Pancreas (tissue), 10 donors: ENCODE results near the gene TPSG1. TPM values are rescaled to one million over a fixed set of nuclear protein-coding genes. Genes with fewer than 3 reads are reported as not detected.

Experiments
- ATAC-seq, 4 donors: fragments of 200-7000 bp; cut with Tn5 transposase; one replicate each; pipeline versions ENCODE4 v1.8.0 to v1.9.1; 2020; ENCODE audit warnings: mild to moderate bottlenecking in 4 of 4, moderate library complexity in 4 of 4
- DNase-seq, 6 donors: peaks; one replicate each; pipeline ENCODE4 v3.0.0-alpha.2; 2020
- FAIRE-seq: peaks from 2 replicates; lab custom pipeline; 2012; peaks lifted over from hg19 to GRCh38; lab: Jason Lieb, UNC
- H3K27ac ChIP-seq, 4 donors: fragments of 200-600 bp; sonication (generic); 1 replicate in 3 of 4; 2 replicates in 1 of 4; pipeline versions ENCODE4 v1.5.0 to v1.8.0; 2020
- H3K27me3 ChIP-seq, 4 donors: fragments of 200-600 bp; one replicate each; pipeline ENCODE4 v1.8.0; 2021
- H3K36me3 ChIP-seq, 3 donors: fragments of 200-600 bp; sonication (generic) in 1 of 3; one replicate each; pipeline versions ENCODE4 v1.5.0 to v1.8.0; 2020 to 2021
- H3K4me1 ChIP-seq, 3 donors: fragments of 200-600 bp; one replicate each; pipeline ENCODE4 v1.8.0; 2021
- H3K4me3 ChIP-seq, 4 donors: fragments of 200-600 bp; sonication (generic) in 2 of 4; one replicate each; pipeline versions ENCODE4 v1.5.0 to v1.8.0; 2020 to 2021
- H3K9me3 ChIP-seq, 4 donors: fragments of 200-600 bp; one replicate each; pipeline ENCODE4 v1.8.0; 2021
- CTCF ChIP-seq, 4 donors: fragments of 200-600 bp; sonication (generic) in 3 of 4; IDR thresholded peaks; one replicate each; pipeline versions ENCODE4 v1.5.0 to v1.8.0; 2021; ENCODE audit warnings: antibody characterized with exemption in 4 of 4
- WGBS, 2 donors: extraction: QIAGEN DNeasy Blood & Tissue Kit; methylation state at CpG; one replicate each; pipeline ENCODE4 v1.1.7; 2013; 5-methylcytosine and 5-hydroxymethylcytosine counted together
- intact Hi-C, 3 donors: fragments of 100-400 bp; cut with DNase I; formaldehyde crosslinking; loops; one replicate each; pipeline versions ENCODE4 v1.11.1 to v1.14.2; 2022
- polyA plus RNA-seq, 2 donors: library from polyadenylated mRNA; stranded (reverse); fragments of 200-250 nt; gene quantifications; one replicate each; pipeline ENCODE4 v1.2.3, GENCODE V29; 2013
- total RNA-seq, 6 donors: library from RNA; stranded (reverse); fragmentation: NEBNext Ultra II Directional in 4 of 6; extraction: Animal tissue kit (Norgen Biotek cat#: 25700) in 4 of 6; gene quantifications; one replicate each; pipeline versions ENCODE4 v1.2.1 to v1.2.4, GENCODE V29; 2021 to 2023
- donor health status: healthy with polysubstance abuse.
- donor health status: DM: no; HTN: no; CAD: no; lungs with moderate emphysema.
- donor health status: DM: no; HTN: no; CAD: no.
- donor health status: control.
- donor health status: control.
- donor health status: Bipolar disorder and iron deficiency.
- donor health status: DM: yes; HTN: yes; CAD: no.
- donor health status: DM: no; HTN: no; CAD: no.
- donor health status: DM: no; HTN: no; CAD: no.
- donor health status: DM: yes; HTN: yes; CAD: no.

TPSG1 gene
- total and polyA plus RNA-seq, 8 donors: 0.12 to 0.26 TPM; not detected in 6

- Histone ChIP-seq H3K27ac (no peak overlapping the region), H3K9me3 (no peaks in the 10 kb centered on the region), H3K4me3 (no peak overlapping the region), H3K4me1 (no peaks in the 10 kb centered on the region), H3K36me3 (no peaks in the 10 kb centered on the region), H3K27me3 (no peaks in the 10 kb centered on the region)
- ATAC-seq (no peak), DNase-seq (no peak), FAIRE-seq (no peak)
- intact Hi-C loops: no loop called here
- no peak for TF ChIP-seq CTCF (IDR thresholded peaks at IDR 0.05)
- 79 to 87% methylated on average over 24 of the region's 24 CpGs for WGBS, 2 donors
These were observed 7.5 kb downstream of the TPSG1 start for GRCh38 chr16:1217526-1217925.

- no peak for ATAC-seq
- intact Hi-C loops: no loop called here
These were observed 8.2 kb downstream of the TPSG1 start for GRCh38 chr16:1216681-1217400.

GRCh38 chr16:1216296-1216619, 8.8 kb downstream of the TPSG1 start:
- Histone ChIP-seq H3K27me3 (no peaks in the 10 kb centered on the region), H3K9me3 (no peaks in the 10 kb centered on the region), H3K4me1 (no peaks in the 10 kb centered on the region), H3K4me3 (no peak overlapping the region), H3K36me3 (no peaks in the 10 kb centered on the region), H3K27ac (no peak overlapping the region)
- WGBS, 2 donors: 72 to 89% methylated on average over 10 to 12 of the region's 12 CpGs
- intact Hi-C loops: no loop called here
- DNase-seq (no peak), ATAC-seq (no peak), FAIRE-seq (no peak)
- no peak for TF ChIP-seq CTCF (IDR thresholded peaks at IDR 0.05)

More at GRCh38 chr16:1216681-1217400, 8.2 kb downstream of the TPSG1 start:
- H3K27me3 ChIP-seq: no peaks in the 10 kb centered on the region
- FAIRE-seq (no peak), DNase-seq (no peak)
- H3K4me3 ChIP-seq: no peak overlapping the region
- H3K27ac ChIP-seq: no peak overlapping the region
- WGBS, 2 donors: 70 to 84% methylated on average over 32 of the region's 32 CpGs
- no peaks in the 10 kb centered on the region for H3K36me3 ChIP-seq
- H3K9me3 ChIP-seq: no peaks in the 10 kb centered on the region
- no peak for TF ChIP-seq CTCF (IDR thresholded peaks at IDR 0.05)
- H3K4me1 ChIP-seq: no peaks in the 10 kb centered on the region

- Histone ChIP-seq H3K4me3 (no peak overlapping the region), H3K27ac (no peak overlapping the region), H3K27me3 (no peaks in the 10 kb centered on the region), H3K36me3 (no peaks in the 10 kb centered on the region), H3K9me3 (no peaks in the 10 kb centered on the region), H3K4me1 (no peaks in the 10 kb centered on the region)
- WGBS, 2 donors: 66 to 72% methylated on average over 32 of the region's 32 CpGs
- TF ChIP-seq CTCF (IDR thresholded peaks at IDR 0.05): no peak
- ATAC-seq (no peak), DNase-seq (no peak), FAIRE-seq (no peak)
- intact Hi-C loops: no loop called here
These were observed 9.3 kb downstream of the TPSG1 start for GRCh38 chr16:1215574-1216295.

GRCh38 chr16:1214719-1215118, 10.3 kb downstream of the TPSG1 start:
- ATAC-seq (no peak), FAIRE-seq (no peak), DNase-seq (no peak)
- Histone ChIP-seq H3K27me3 (no peaks in the 10 kb centered on the region), H3K9me3 (no peaks in the 10 kb centered on the region), H3K4me3 (no peak overlapping the region), H3K36me3 (no peaks in the 10 kb centered on the region), H3K4me1 (no peaks in the 10 kb centered on the region), H3K27ac (no peak overlapping the region)
- 64 to 65% methylated on average over 16 of the region's 16 CpGs for WGBS, 2 donors
- intact Hi-C loops: no loop called here
- no peak for TF ChIP-seq CTCF (IDR thresholded peaks at IDR 0.05)
